GM19467 (cell line): ENCODE results near the gene GPR89B.
"Not testable (repeated sequence)": the region's sequence is repeated elsewhere in the genome, so short reads cannot be mapped to it uniquely, and the experiment has no call there.

Experiments
- ATAC-seq: cut with Tn5 transposase; IDR thresholded peaks from one replicate; pipeline ENCODE4 v1.9.1; 2021; ENCODE audit warnings: mild to moderate bottlenecking, moderate library complexity; ENCODE audit not compliant: unreplicated experiment

Gene GPR89B

GRCh38 chr1:147928236-147929132 is at the start of gene GPR89B:
Gene GPR89B, plus strand, starts transcription at chr1:147928420. Its CDS starts 117 bp downstream, at chr1:147928537.
- peak; percentile 96 for ATAC-seq

- ATAC-seq: no peak
Observed at GRCh38 chr1:147879911-147880310, 48.3 kb upstream of the GPR89B start.

DNA sequence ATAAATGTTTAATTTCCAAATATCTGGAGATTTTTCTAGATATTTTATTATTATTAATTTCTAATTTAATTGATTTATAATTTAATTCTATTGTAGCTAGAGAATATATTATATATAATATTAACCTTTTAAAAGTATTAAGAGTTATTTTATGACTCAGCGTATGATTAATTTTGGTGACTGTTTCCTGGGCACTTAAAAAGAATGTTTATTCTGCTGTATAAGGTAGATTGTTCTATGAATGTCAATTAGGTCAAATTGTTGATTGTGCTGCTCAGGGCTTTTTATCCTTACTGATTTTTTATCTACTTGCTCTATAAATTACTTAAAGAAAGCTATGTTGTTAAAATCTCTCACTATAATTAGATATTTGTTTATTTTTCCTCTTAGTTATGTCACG is 45.7 kb upstream of the GPR89B start:
- no peak for ATAC-seq

- no peak for ATAC-seq
Observed at GRCh38 chr1:147890177-147890790, 37.9 kb upstream of the GPR89B start.

DNA sequence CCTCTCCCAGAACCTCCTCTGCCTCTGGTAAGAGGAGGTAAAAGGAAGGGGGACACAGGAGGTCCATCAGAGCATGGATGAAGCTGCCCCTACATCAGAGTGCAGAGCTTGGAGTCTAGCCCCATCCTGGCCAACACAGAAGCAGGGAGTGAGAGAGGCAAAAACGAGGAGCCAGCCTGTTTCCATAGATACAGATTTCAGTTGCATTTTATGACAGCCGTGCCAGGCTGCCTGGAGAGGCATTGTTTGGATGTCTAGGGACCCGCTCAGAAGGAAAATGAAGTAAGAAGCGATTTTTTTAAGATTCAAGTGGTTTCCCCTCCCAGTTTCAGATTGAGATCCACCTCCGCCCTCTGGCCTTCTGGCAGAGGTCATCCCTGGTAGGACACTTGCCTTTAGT is 37.1 kb upstream of the GPR89B start:
- ATAC-seq: no peak

GRCh38 chr1:147892216-147892615 is 36.0 kb upstream of the GPR89B start:
- ATAC-seq: no peak

- no peak for ATAC-seq
Observed at GRCh38 chr1:147892731-147893214, 35.4 kb upstream of the GPR89B start.

DNA sequence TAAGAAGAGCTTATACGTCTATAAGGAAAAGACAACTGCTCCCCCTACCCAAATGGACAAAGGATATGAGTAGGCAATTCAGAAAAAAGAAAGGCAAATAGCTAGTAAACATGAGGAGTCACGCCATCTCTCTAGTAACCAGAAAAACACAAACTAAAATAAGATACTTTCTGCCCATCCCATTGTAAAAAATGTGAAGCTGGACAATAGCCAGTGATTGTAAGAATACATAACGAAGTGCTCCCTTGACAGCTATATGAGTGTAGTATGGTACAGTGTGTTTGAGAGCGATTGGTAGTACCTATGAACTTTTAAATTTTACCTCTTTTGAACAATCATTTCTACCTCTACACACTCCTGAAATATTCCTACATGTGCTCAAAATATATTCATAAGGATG is 33.1 kb upstream of the GPR89B start:
- no peak for ATAC-seq

DNA sequence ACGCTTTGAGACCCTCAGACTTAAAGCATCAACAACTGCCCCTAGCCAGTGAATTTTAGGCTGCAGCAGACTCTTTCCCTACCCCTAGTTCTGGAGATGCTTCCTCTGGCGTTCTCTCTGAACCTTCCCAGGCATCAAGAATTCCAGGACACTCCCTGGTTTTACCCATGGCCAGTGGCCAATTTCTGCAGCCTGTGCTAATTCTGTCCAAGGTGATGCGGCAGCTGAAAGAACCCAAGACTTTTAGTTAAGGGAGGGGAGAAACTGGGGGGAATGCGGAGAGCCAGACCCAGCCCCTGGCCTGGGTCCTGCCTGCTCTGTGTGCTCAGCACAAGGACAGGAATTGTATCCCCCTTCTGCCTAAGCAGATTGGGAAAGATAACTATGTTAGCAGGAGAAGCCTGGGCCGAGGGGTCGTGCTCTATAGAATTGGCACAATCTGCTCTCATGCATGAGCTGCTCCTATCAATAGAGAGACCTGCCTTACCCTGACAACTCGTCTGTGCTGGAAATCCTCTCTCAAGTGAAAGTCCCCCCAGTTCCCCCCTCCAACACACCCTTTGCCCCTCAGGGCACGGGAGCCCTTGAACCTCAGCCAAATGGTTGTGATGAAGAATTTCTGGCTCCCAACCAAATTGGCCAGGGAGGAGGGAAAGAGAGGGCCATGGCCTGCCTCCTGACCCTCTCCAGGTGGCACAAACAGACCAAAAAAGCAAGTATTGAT is 31.0 kb upstream of the GPR89B start:
- no peak for ATAC-seq

DNA sequence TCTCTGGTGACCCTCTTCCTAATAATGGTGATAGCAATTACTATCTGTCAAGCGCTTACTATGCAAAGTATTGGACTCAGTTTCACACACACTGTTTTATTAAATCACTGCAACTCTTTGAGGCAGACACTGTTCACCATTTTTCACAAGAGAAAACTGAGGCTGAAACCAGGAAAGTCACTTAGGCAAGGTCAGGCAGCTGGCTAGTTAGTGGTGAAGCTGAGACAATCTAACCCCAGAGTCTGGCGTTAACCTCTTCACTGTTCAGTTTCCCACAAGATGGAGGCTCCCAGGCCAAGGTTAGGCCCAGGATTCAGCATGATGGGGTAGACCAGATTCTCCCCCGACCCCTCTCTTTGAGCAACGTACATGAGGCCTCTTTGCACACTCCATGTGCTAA is 30.4 kb upstream of the GPR89B start:
- ATAC-seq: no peak

GRCh38 chr1:147902253-147902845 is 25.9 kb upstream of the GPR89B start, which contains the start of gene GJA8:
Gene GJA8, plus strand, starts transcription at chr1:147902795. Its CDS starts 5,161 bp downstream, at chr1:147907956.
- no peak for ATAC-seq

- no peak for ATAC-seq
Observed at GRCh38 chr1:147904726-147905125, 23.5 kb upstream of the GPR89B start.

DNA sequence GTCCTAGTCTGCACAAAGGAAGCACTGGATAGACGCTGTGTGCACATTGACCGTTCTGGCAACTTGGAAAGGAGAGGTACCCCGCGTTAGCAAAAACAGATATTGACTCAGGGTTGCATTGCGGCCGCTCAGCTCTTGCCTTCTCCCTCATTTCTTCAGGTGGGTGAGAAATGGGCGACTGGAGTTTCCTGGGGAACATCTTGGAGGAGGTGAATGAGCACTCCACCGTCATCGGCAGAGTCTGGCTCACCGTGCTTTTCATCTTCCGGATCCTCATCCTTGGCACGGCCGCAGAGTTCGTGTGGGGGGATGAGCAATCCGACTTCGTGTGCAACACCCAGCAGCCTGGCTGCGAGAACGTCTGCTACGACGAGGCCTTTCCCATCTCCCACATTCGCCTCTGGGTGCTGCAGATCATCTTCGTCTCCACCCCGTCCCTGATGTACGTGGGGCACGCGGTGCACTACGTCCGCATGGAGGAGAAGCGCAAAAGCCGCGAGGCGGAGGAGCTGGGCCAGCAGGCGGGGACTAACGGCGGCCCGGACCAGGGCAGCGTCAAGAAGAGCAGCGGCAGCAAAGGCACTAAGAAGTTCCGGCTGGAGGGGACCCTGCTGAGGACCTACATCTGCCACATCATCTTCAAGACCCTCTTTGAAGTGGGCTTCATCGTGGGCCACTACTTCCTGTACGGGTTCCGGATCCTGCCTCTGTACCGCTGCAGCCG is 20.3 kb upstream of the GPR89B start:
- ATAC-seq: no peak

DNA sequence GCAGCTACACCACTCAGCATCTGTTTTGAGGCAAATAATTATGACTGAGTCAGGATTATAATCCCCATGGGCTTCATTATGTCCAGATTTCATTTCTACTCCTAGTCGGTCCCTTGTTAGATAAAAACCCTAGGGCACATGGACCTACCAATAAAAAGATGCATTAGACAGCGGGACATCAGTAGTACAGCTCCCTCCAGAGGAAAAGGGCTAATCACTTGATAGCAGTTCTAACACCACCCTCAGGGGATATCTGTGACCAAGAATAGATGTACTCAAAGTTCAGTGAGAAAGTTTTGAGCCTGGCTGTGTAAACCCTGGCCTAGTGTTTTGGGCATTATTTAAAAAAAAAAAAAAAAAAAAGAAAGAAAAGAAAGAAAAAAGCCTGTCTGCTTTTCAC is 15.7 kb upstream of the GPR89B start:
- no peak for ATAC-seq

DNA sequence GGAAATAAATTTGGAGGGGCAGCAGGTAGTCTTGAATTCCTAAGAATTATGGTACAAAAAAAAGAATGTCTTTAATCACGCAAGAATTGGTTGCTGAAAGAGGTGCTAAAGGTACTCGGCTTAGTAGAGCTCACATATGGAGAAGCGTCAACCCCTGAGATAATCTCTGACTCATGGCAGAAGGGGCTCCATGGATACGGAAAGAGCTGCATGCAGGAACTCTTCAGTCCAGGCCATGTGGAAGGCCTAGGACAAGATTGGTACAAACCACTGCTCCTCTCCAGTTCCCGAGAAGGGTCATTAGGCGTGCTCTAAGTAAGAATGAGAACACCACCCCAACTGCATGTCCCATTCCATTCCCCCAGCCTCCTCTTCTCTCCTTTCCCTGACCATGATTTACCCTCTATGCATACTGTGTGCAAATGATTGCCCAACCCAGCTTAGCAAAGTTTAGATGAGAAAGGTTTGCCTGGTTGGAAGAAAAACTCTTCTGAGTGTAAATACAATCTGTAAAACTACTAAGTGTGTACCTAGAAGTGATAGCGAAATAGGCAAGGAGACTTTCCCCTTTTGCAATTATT is 14.8 kb upstream of the GPR89B start:
- no peak for ATAC-seq

- no peak for ATAC-seq
Observed at GRCh38 chr1:147919896-147920295, 8.3 kb upstream of the GPR89B start.

- ATAC-seq: no peak
Observed at GRCh38 chr1:147924813-147925212, 3.4 kb upstream of the GPR89B start.

- not testable (repeated sequence) for ATAC-seq
Observed at GRCh38 chr1:147927215-147927614, 1.0 kb upstream of the GPR89B start.

- ATAC-seq: not testable (repeated sequence)
Observed at GRCh38 chr1:147927689-147928088, 531 bp upstream of the GPR89B start.

GRCh38 chr1:147931137-147931536 is 2.9 kb downstream of the GPR89B start:
- ATAC-seq: not testable (repeated sequence)
